Psoas muscle (tissue), 8 donors: ENCODE measurements around the gene RAB5IF. TPM values are rescaled to one million over a fixed set of nuclear protein-coding genes. Genes with fewer than 3 reads are reported as not detected.
A peak's percentile ranks its signal among the peaks of the same experiment; 100 is the strongest.
"Not testable (repeated sequence)": the region's sequence is repeated elsewhere in the genome, so short reads cannot be mapped to it uniquely, and the experiment has no call there.

Experiments
- ATAC-seq, 4 donors: fragments of 200-7000 bp; cut with Tn5 transposase; one replicate each; pipeline ENCODE4 v1.9.1; 2020; ENCODE audit warnings: moderate library complexity in 3 of 4, mild to moderate bottlenecking in 2 of 4
- DNase-seq, 2 donors: peaks; one replicate each; pipeline ENCODE4 v3.0.0-alpha.2; 2020
- H3K27ac ChIP-seq: fragments of 200-600 bp; one replicate; pipeline ENCODE4 v1.8.0; 2022
- H3K27me3 ChIP-seq, 3 donors: fragments of 200-600 bp in 1 of 3; one replicate each; pipeline versions ENCODE4 v1.6.1 to v1.8.0; 2013 to 2022; ENCODE audit warnings: low read length in 2 of 3, mild to moderate bottlenecking in 2 of 3, moderate library complexity in 1 of 3; ENCODE audit not compliant: insufficient read depth in 3 of 3
- H3K36me3 ChIP-seq, 2 donors: fragments of 200-600 bp in 1 of 2; one replicate each; pipeline versions ENCODE4 v1.6.1 to v1.8.0; 2013 to 2022; ENCODE audit warnings: low read depth in 1 of 2, mild to moderate bottlenecking in 1 of 2, moderate library complexity in 1 of 2; ENCODE audit not compliant: insufficient read depth in 1 of 2
- H3K4me1 ChIP-seq: fragments of 200-600 bp; one replicate; pipeline ENCODE4 v1.8.0; 2022
- H3K4me3 ChIP-seq: fragments of 200-600 bp; one replicate; pipeline ENCODE4 v1.8.0; 2022; ENCODE audit warnings: mild to moderate bottlenecking
- H3K9me3 ChIP-seq: fragments of 200-600 bp; one replicate; pipeline ENCODE4 v1.8.0; 2022
- CTCF ChIP-seq: fragments of 200-600 bp; IDR thresholded peaks from one replicate; pipeline ENCODE4 v1.8.0; 2022; ENCODE audit warnings: antibody characterized with exemption
- WGBS, 3 donors: extraction: QIAGEN DNeasy Blood & Tissue Kit; methylation state at CpG; one replicate each; pipeline versions ENCODE4 v1.1.6 to v1.1.7; 2013; 5-methylcytosine and 5-hydroxymethylcytosine counted together
- intact Hi-C, 2 donors: fragments of 100-400 bp; cut with DNase I; formaldehyde crosslinking; loops; one replicate each; pipeline versions ENCODE4 v1.11.0 to v1.14.2; 2022
- polyA plus RNA-seq, 3 donors: library from polyadenylated mRNA; stranded (reverse); fragments of 200-250 nt; gene quantifications; one replicate each; pipeline ENCODE4 v1.2.3, GENCODE V29; 2013
- total RNA-seq, 4 donors: library from RNA; stranded (reverse); fragmentation: NEBNext Ultra II Directional in 2 of 4; extraction: Animal tissue kit (Norgen Biotek cat#: 25700) in 2 of 4; gene quantifications; one replicate each; pipeline versions ENCODE4 v1.2.1 to v1.2.4, GENCODE V29; 2021 to 2023
- donor health status: healthy with polysubstance abuse.
- donor health status: DM: no; HTN: no; CAD: no; lungs with moderate emphysema.
- donor health status: Bipolar disorder and iron deficiency.
- donor health status: healthy.
- donor health status: DM: yes; HTN: yes; CAD: no.
- donor health status: DM: no; HTN: no; CAD: no.
- donor health status: DM: no; HTN: no; CAD: no.
- donor health status: DM: yes; HTN: yes; CAD: no.

Gene RAB5IF
- total and polyA plus RNA-seq, 7 donors: 77.3 to 585 (median 287) TPM

DNA sequence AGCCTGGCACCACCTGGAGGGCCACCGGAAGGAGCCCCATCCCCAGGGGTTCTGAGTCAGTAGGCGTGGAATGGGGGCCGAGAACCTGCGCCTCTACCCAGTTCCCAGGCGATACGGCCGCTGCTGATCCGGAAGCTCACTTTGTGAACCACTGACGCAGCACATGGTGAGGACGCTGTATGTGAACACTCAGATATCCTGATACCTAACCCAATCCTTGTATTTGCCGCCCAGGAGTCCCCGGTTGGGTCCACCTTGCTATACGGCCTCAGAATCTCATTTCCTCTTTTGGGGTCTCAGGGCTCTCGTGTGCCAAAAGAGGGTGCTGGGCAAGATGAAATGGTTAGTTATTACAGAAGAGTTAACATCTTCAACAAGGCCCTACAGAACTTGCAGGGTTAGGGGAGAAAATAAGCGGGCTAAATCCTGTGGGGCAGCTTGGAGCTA is 604 bp upstream of the RAB5IF start:
- H3K36me3 ChIP-seq: peaks cover 6 to 26% of the 10 kb centered on the region in 2 donors
- H3K27ac ChIP-seq: peak overlapping the region; percentile 92
- WGBS, 3 donors: 47 to 53% (median 51%) methylated on average over 15 of the region's 15 CpGs
- peak; percentile 33 to 59 for DNase-seq
- intact Hi-C loops: loop anchor here (1.0 to 10.0 kb wide), 4 partner anchors 48 to 150 kb away; no protein-coding TSS in a partner anchor
- H3K9me3 ChIP-seq: no peaks in the 10 kb centered on the region
- ATAC-seq: peak in 3 of 4 donors; percentile 1 to 19 (median 13)
- no peak for TF ChIP-seq CTCF
- peaks cover 16% of the 10 kb centered on the region for H3K4me1 ChIP-seq
- peak overlapping the region; percentile 88 for H3K4me3 ChIP-seq
- no peaks in the 10 kb centered on the region for H3K27me3 ChIP-seq

GRCh38 chr20:36606158-36607066 is 833 bp downstream of the RAB5IF start:
- no peaks in the 10 kb centered on the region for H3K9me3 ChIP-seq
- H3K36me3 ChIP-seq: peaks cover 6 to 40% of the 10 kb centered on the region in 2 donors
- 2 to 3% (median 2%) methylated on average over 31 of the region's 31 CpGs for WGBS, 3 donors
- intact Hi-C loops: loop anchor here (10.0 kb wide), 3 partner anchors 122 to 148 kb away; no protein-coding TSS in a partner anchor
- H3K4me3 ChIP-seq: peak overlapping the region; percentile 88
- ATAC-seq (peak in 3 of 4 donors; percentile 10 to 55 (median 25)), DNase-seq (peak in 1 of 2 donors; percentile 41)
- H3K27ac ChIP-seq: peak overlapping the region; percentile 92
- TF ChIP-seq CTCF: no peak
- H3K27me3 ChIP-seq: no peaks in the 10 kb centered on the region
- peaks cover 16% of the 10 kb centered on the region for H3K4me1 ChIP-seq

DNA sequence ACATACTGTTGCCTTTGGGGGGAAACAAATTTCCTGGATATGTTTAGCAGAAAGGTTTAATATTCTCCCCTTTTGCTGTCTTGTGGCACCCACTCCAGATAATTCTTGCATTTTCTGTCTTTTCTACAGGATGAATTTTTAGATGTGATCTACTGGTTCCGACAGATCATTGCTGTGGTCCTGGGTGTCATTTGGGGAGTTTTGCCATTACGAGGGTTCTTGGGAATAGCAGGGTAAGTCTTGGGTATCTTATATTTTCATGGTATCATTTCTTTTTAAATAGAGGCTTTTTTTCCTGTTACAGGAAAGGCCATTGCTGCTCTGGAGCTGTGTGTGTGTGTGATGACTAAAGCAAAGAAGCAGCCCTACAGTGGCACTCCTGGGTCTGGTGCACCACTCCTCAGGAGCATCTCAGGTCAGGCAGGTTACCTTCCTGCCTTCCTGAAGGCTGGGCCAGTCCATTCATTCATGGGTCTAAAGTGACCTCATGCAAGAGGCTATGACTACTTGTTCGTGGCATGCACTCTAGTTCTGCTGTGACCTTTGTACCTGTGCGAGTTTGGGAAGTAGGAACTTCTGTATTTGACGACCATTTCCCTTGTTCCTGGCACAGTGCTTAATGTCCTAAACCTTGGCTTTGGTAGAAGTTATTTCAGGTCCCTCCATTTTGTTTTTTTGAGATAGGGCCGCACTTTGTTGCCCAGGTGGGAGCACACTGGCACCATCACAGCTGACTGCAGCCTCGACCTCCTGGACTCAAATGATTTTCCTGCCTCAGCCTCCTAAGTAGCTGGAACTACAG is 2.2 kb downstream of the RAB5IF start:
- no peak for DNase-seq
- ATAC-seq: no peak
- Histone ChIP-seq H3K4me3 (peak overlapping the region; percentile 88), H3K4me1 (peaks cover 16% of the 10 kb centered on the region), H3K27ac (peak overlapping the region; percentile 92), H3K9me3 (no peaks in the 10 kb centered on the region), H3K36me3 (peaks cover 15 to 54% of the 10 kb centered on the region in 2 donors), H3K27me3 (no peaks in the 10 kb centered on the region)
- intact Hi-C loops: loop anchor here (10.0 kb wide), 3 partner anchors 123 to 147 kb away; no protein-coding TSS in a partner anchor
- WGBS, 3 donors: 78 to 86% (median 83%) methylated on average over 7 of the region's 7 CpGs
- no peak for TF ChIP-seq CTCF

DNA sequence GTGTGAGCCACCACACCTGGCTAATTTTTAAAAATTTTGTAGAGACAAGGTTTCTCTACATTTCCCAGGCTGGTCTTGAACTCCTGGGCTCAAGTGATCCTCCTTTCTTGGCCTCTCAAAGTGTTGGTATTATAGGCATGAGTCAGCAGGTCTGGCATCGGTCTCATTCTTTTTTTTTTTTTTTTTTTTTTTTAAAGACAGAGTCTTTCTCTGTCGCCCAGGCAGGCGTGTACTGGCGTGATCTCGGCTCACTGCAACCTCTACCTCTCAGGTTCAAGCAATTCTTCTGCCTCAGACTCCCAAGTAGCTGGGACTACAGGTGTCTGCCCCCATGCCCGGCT is 2.8 kb downstream of the RAB5IF start:
- DNase-seq, H3K27me3 ChIP-seq, H3K27ac ChIP-seq, ATAC-seq, H3K9me3 ChIP-seq: not testable (repeated sequence)
- Histone ChIP-seq H3K36me3 (peaks cover 19 to 60% of the 10 kb centered on the region in 2 donors), H3K4me1 (peaks cover 16% of the 10 kb centered on the region), H3K4me3 (peak overlapping the region; percentile 88)
- intact Hi-C loops: loop anchor here (10.0 kb wide), 3 partner anchors 124 to 146 kb away; no protein-coding TSS in a partner anchor
- 84 to 88% (median 86%) methylated on average over 6 of the region's 6 CpGs for WGBS, 3 donors
